Measurements from ENCODE around the gene PKD1L1.

- TF ChIP-seq CTCF (IDR thresholded peaks at IDR 0.05) (no peak), POLR2A (IDR thresholded peaks at IDR 0.05) (no peak)
Observed at GRCh38 chr7:47866120-47866519, 82.1 kb downstream of the PKD1L1 start.

All from right lobe of liver (tissue), 4 donors.